ENCODE results near the gene TTC12. TPM values are rescaled to one million over a fixed set of nuclear protein-coding genes. Genes with fewer than 3 reads are reported as not detected.

TTC12 gene
- total and polyA plus RNA-seq, 2 donors (not counting 3 experiments of a cell fraction or from before 2014, with no cell fraction given) = 2.2 to 2.9 TPM

DNA sequence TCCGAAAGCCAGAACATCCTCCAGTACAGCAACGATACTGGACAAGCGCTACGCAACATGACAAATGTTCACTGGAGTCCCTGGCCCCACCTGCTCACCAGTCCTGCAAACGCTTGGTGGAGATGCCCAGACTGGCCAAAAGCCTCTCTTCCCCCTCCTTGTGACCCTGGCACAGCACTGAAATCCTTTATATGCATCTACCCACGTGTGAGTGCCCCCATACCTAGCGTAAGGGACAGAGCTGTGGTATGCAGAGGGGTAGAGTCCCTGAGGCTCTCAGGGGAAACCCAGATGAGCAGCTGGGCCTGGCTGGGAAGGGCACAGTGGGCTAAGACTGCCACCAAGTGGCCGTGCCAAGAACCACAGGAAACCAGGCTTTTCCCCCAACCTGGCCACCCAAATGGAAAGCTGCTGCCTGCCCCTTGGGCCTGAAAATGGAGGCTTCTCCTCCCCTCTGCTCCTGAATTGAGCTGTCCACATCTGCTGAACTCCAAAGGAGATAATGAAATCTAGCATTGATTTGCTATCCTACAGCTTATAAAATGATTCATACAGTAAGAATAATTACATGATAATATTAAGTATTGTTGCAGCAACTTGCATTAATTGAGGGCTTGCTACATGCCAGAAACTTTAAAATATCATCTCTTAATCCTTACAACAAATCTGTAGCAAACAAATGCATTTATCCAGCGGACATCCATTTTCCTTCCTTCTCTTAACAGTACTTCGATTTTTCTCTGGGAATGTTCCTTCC is 24.8 kb upstream of the TTC12 start:
- Histone ChIP-seq H3K4me2 (ENCODE audit: insufficient read depth, low read length) (no peak overlapping the region), H3K9ac (replicated peaks; ENCODE audit: extremely low read depth, insufficient read depth, low read length) (no peak overlapping the region), H3K79me2 (ENCODE audit: control insufficient read depth, insufficient read depth, low read length) (no peaks in the 10 kb centered on the region), H3K9me1 (replicated peaks; ENCODE audit: control insufficient read depth, extremely low read depth, insufficient read depth, low read length) (no peaks in the 10 kb centered on the region), H3K4me3 (replicated peaks in 1 of 3; ENCODE audit: insufficient read depth in 1 of 3, low read depth in 1 of 3, low read length in 3 of 3) (no peak overlapping the region), H3K9me3 (replicated peaks; ENCODE audit: control insufficient read depth, insufficient read depth, low read length) (no peaks in the 10 kb centered on the region), H3K4me1 (ENCODE audit: control insufficient read depth, extremely low read depth, insufficient read depth, low read length) (no peaks in the 10 kb centered on the region), H3K27me3 (ENCODE audit: control insufficient read depth in 2 of 2, insufficient read depth in 2 of 2, low read length in 2 of 2) (no peaks in the 10 kb centered on the region), H2AFZ (ENCODE audit: low read depth, low read length) (no peak overlapping the region), H4K20me1 (replicated peaks; ENCODE audit: control insufficient read depth, extremely low read depth, insufficient read depth, low read length) (no peaks in the 10 kb centered on the region), H3K27ac (ENCODE audit: insufficient read depth, low read depth, low read length) (no peak overlapping the region), H3K36me3 (ENCODE audit: control insufficient read depth in 2 of 2, extremely low read depth in 1 of 2, insufficient read depth in 2 of 2, low read length in 2 of 2) (no peaks in the 10 kb centered on the region)
- DNase-seq (ENCODE audit: low read depth, low spot score) = peak; percentile 59
- dilution Hi-C loops (cut with MboI; ENCODE audit: extremely low pct_ligation_motif_present, low sequenced_read_pairs) = no loop called here
- peak; percentile 8 for FAIRE-seq
- no TSS peak for BruUV-seq (replicated peaks)
- intact Hi-C loops (cut with micrococcal nuclease) = loop anchor here (1.0 to 5.0 kb wide), 4 partner anchors 492 to 1070 kb away; no protein-coding TSS in a partner anchor
- ChIA-PET POLR2A (interaction anchor here (2.0 kb wide), 1 partner anchor 701 kb away, joined by 5 read pairs; no protein-coding TSS in a partner anchor), CTCF (interaction anchor here (0.6 to 5.7 kb wide), 39 partner anchors 10 to 1177 kb away, joined by 3 to 401 read pairs (median 4); no protein-coding TSS in a partner anchor)
- TF ChIP-seq, protein P1, sequence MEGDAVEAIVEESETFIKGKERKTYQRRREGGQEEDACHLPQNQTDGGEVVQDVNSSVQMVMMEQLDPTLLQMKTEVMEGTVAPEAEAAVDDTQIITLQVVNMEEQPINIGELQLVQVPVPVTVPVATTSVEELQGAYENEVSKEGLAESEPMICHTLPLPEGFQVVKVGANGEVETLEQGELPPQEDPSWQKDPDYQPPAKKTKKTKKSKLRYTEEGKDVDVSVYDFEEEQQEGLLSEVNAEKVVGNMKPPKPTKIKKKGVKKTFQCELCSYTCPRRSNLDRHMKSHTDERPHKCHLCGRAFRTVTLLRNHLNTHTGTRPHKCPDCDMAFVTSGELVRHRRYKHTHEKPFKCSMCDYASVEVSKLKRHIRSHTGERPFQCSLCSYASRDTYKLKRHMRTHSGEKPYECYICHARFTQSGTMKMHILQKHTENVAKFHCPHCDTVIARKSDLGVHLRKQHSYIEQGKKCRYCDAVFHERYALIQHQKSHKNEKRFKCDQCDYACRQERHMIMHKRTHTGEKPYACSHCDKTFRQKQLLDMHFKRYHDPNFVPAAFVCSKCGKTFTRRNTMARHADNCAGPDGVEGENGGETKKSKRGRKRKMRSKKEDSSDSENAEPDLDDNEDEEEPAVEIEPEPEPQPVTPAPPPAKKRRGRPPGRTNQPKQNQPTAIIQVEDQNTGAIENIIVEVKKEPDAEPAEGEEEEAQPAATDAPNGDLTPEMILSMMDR (IDR thresholded peaks at IDR 0.05; ENCODE audit: extremely low read depth in 1 of 2, insufficient read depth in 1 of 2, low read depth in 1 of 2, low read length in 2 of 2) = peak; percentile 76 to 92
- TF ChIP-seq POLR2AphosphoS5 (IDR thresholded peaks at IDR 0.05; ENCODE audit: insufficient read depth, low read depth, low read length) = no peak

DNA sequence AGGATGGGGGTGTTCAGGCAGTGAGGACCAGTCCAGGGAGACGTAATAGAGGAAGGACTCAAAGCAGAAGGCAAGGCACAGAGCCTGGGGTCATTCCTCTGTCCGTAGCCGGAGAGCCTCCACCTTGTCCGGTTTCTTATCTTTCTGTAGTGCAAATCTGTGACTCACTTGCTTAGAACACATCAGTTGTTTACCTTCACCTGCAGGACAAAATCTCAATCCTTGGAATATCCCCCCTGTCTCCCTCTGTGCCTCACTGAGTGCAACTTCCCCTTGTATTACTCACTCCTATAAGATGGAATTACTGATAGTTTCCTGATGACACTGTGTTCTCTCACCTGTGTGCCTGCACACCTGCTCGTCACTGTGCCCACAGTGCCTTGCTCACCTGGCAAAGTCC is 20.4 kb upstream of the TTC12 start:
- Histone ChIP-seq H3K27ac (ENCODE audit: insufficient read depth, low read depth, low read length) (no peak overlapping the region), H3K4me3 (replicated peaks in 1 of 3; ENCODE audit: insufficient read depth in 1 of 3, low read depth in 1 of 3, low read length in 3 of 3) (no peak overlapping the region), H3K9ac (replicated peaks; ENCODE audit: extremely low read depth, insufficient read depth, low read length) (no peak overlapping the region), H3K36me3 (ENCODE audit: control insufficient read depth in 2 of 2, extremely low read depth in 1 of 2, insufficient read depth in 2 of 2, low read length in 2 of 2) (no peaks in the 10 kb centered on the region), H3K9me1 (replicated peaks; ENCODE audit: control insufficient read depth, extremely low read depth, insufficient read depth, low read length) (no peaks in the 10 kb centered on the region), H2AFZ (ENCODE audit: low read depth, low read length) (no peak overlapping the region), H3K79me2 (ENCODE audit: control insufficient read depth, insufficient read depth, low read length) (no peaks in the 10 kb centered on the region), H4K20me1 (replicated peaks; ENCODE audit: control insufficient read depth, extremely low read depth, insufficient read depth, low read length) (no peaks in the 10 kb centered on the region), H3K4me1 (ENCODE audit: control insufficient read depth, extremely low read depth, insufficient read depth, low read length) (no peaks in the 10 kb centered on the region), H3K9me3 (replicated peaks; ENCODE audit: control insufficient read depth, insufficient read depth, low read length) (no peaks in the 10 kb centered on the region), H3K27me3 (ENCODE audit: control insufficient read depth in 2 of 2, insufficient read depth in 2 of 2, low read length in 2 of 2) (peaks cover 0 to under 1% of the 10 kb centered on the region in 2 experiments), H3K4me2 (ENCODE audit: insufficient read depth, low read length) (no peak overlapping the region)
- TF ChIP-seq POLR2A (IDR thresholded peaks at IDR 0.05; ENCODE audit: low read depth, low read length) (no peak), GATA2 (IDR thresholded peaks at IDR 0.05; ENCODE audit: insufficient read depth, insufficient read length, low read depth, low read length) (no peak), JUN (IDR thresholded peaks at IDR 0.05; ENCODE audit: borderline replicate concordance, insufficient read depth, insufficient read length, low read depth) (no peak), MYC (IDR thresholded peaks at IDR 0.05; ENCODE audit: low read depth, low read length) (no peak), EZH2 (IDR thresholded peaks at IDR 0.05; ENCODE audit: borderline replicate concordance, low read depth, low read length, severe bottlenecking) (no peak)
- POLR2A ChIA-PET = no interaction called here
- CTCF ChIA-PET = no interaction called here
- no peak for FAIRE-seq
- dilution Hi-C loops (cut with MboI; ENCODE audit: extremely low pct_ligation_motif_present, low sequenced_read_pairs) = no loop called here
- intact Hi-C loops (cut with micrococcal nuclease) = no loop called here
- BruUV-seq (replicated peaks) = no TSS peak
- no peak for DNase-seq (ENCODE audit: low read depth, low spot score)
